ENCODE results near the gene MEAK7.

MEAK7 gene

GRCh38 chr16:84461413-84462295 is 42.8 kb downstream of the MEAK7 start:
- WGBS: 92% methylated on average over 30 of the region's 30 CpGs
- Histone ChIP-seq H3K27ac (ENCODE audit: low read depth, low read length) (no peak overlapping the region), H3K9ac (ENCODE audit: low read depth, low read length) (no peak overlapping the region), H3K4me1 (ENCODE audit: insufficient read depth, low read length) (no peaks in the 10 kb centered on the region), H3K9me3 (ENCODE audit: insufficient read depth, low read depth, low read length) (peaks cover 5% of the 10 kb centered on the region; the same call in 1 of the 2 replicates), H3K27me3 (ENCODE audit: insufficient read depth, low read length) (no peaks in the 10 kb centered on the region), H3K36me3 (ENCODE audit: insufficient read depth, low read length) (peaks cover 3% of the 10 kb centered on the region; the same call in 1 of the 2 replicates), H3K4me3 (ENCODE audit: low read length) (no peak overlapping the region)

- Histone ChIP-seq H3K4me3 (ENCODE audit: low read length) (no peak overlapping the region), H3K4me1 (ENCODE audit: insufficient read depth, low read length) (no peaks in the 10 kb centered on the region), H3K36me3 (ENCODE audit: insufficient read depth, low read length) (no peaks in the 10 kb centered on the region), H3K9me3 (ENCODE audit: insufficient read depth, low read depth, low read length) (no peaks in the 10 kb centered on the region), H3K9ac (ENCODE audit: low read depth, low read length) (no peak overlapping the region), H3K27ac (ENCODE audit: low read depth, low read length) (no peak overlapping the region), H3K27me3 (ENCODE audit: insufficient read depth, low read length) (no peaks in the 10 kb centered on the region)
- WGBS: 96% methylated on average over 8 of the region's 8 CpGs
Observed at GRCh38 chr16:84461029-84461412, 43.4 kb downstream of the MEAK7 start.

- Histone ChIP-seq H3K27me3 (ENCODE audit: insufficient read depth, low read length) (no peaks in the 10 kb centered on the region), H3K4me1 (ENCODE audit: insufficient read depth, low read length) (no peaks in the 10 kb centered on the region), H3K4me3 (ENCODE audit: low read length) (no peak overlapping the region), H3K9me3 (ENCODE audit: insufficient read depth, low read depth, low read length) (no peaks in the 10 kb centered on the region), H3K36me3 (ENCODE audit: insufficient read depth, low read length) (no peaks in the 10 kb centered on the region), H3K9ac (ENCODE audit: low read depth, low read length) (no peak overlapping the region), H3K27ac (ENCODE audit: low read depth, low read length) (no peak overlapping the region)
- 85% methylated on average over 20 of the region's 20 CpGs for WGBS
Observed at GRCh38 chr16:84460406-84461028, 43.9 kb downstream of the MEAK7 start.

- 87% methylated on average over 14 of the region's 14 CpGs for WGBS
Observed at GRCh38 chr16:84459941-84460405, 44.5 kb downstream of the MEAK7 start.

GRCh38 chr16:84459533-84459894 is 44.9 kb downstream of the MEAK7 start:
- 95% methylated on average over 2 of the region's 2 CpGs for WGBS
- no peaks in the 10 kb centered on the region for H3K4me1 ChIP-seq (ENCODE audit: insufficient read depth, low read length)

More at GRCh38 chr16:84459941-84460405, 44.5 kb downstream of the MEAK7 start:
- Histone ChIP-seq H3K27ac (ENCODE audit: low read depth, low read length) (no peak overlapping the region), H3K36me3 (ENCODE audit: insufficient read depth, low read length) (no peaks in the 10 kb centered on the region), H3K27me3 (ENCODE audit: insufficient read depth, low read length) (no peaks in the 10 kb centered on the region), H3K9ac (ENCODE audit: low read depth, low read length) (no peak overlapping the region), H3K4me3 (ENCODE audit: low read length) (no peak overlapping the region), H3K4me1 (ENCODE audit: insufficient read depth, low read length) (no peaks in the 10 kb centered on the region), H3K9me3 (ENCODE audit: insufficient read depth, low read depth, low read length) (no peaks in the 10 kb centered on the region)

GRCh38 chr16:84458606-84459532 is 45.6 kb downstream of the MEAK7 start:
- Histone ChIP-seq H3K4me3 (ENCODE audit: low read length) (no peak overlapping the region), H3K27ac (ENCODE audit: low read depth, low read length) (no peak overlapping the region), H3K9ac (ENCODE audit: low read depth, low read length) (no peak overlapping the region), H3K27me3 (ENCODE audit: insufficient read depth, low read length) (no peaks in the 10 kb centered on the region), H3K9me3 (ENCODE audit: insufficient read depth, low read depth, low read length) (no peaks in the 10 kb centered on the region), H3K4me1 (ENCODE audit: insufficient read depth, low read length) (no peaks in the 10 kb centered on the region), H3K36me3 (ENCODE audit: insufficient read depth, low read length) (no peaks in the 10 kb centered on the region)
- 94% methylated on average over 38 of the region's 38 CpGs for WGBS

More at GRCh38 chr16:84459533-84459894, 44.9 kb downstream of the MEAK7 start:
- Histone ChIP-seq H3K27ac (ENCODE audit: low read depth, low read length) (no peak overlapping the region), H3K4me3 (ENCODE audit: low read length) (no peak overlapping the region), H3K9ac (ENCODE audit: low read depth, low read length) (no peak overlapping the region), H3K36me3 (ENCODE audit: insufficient read depth, low read length) (no peaks in the 10 kb centered on the region), H3K9me3 (ENCODE audit: insufficient read depth, low read depth, low read length) (no peaks in the 10 kb centered on the region), H3K27me3 (ENCODE audit: insufficient read depth, low read length) (no peaks in the 10 kb centered on the region)

- no peaks in the 10 kb centered on the region for H3K36me3 ChIP-seq (ENCODE audit: insufficient read depth, low read length)
- H3K27me3 ChIP-seq (ENCODE audit: insufficient read depth, low read length): no peaks in the 10 kb centered on the region
- H3K9ac ChIP-seq (ENCODE audit: low read depth, low read length): no peak overlapping the region
- 95% methylated on average over 9 of the region's 9 CpGs for WGBS
- H3K4me1 ChIP-seq (ENCODE audit: insufficient read depth, low read length): no peaks in the 10 kb centered on the region
- no peaks in the 10 kb centered on the region for H3K9me3 ChIP-seq (ENCODE audit: insufficient read depth, low read depth, low read length)
- no peak overlapping the region for H3K27ac ChIP-seq (ENCODE audit: low read depth, low read length)
- no peak overlapping the region for H3K4me3 ChIP-seq (ENCODE audit: low read length)
Observed at GRCh38 chr16:84455031-84455430, 49.4 kb downstream of the MEAK7 start.

Measured in HUES64 (cell line).